C4-2B (cell line): ENCODE measurements around the gene ENG.

ENCODE experiments used
- CTCF ChIP-seq: fragments of 450-650 bp; conservative IDR thresholded peaks from 2 replicates; pipeline ENCODE4 v1.5.1; 2017; ENCODE audit warnings: mild to moderate bottlenecking
- ZFX ChIP-seq: fragments of 450-650 bp; IDR thresholded peaks from 2 replicates; pipeline ENCODE4 v1.6.1; 2017

DNA sequence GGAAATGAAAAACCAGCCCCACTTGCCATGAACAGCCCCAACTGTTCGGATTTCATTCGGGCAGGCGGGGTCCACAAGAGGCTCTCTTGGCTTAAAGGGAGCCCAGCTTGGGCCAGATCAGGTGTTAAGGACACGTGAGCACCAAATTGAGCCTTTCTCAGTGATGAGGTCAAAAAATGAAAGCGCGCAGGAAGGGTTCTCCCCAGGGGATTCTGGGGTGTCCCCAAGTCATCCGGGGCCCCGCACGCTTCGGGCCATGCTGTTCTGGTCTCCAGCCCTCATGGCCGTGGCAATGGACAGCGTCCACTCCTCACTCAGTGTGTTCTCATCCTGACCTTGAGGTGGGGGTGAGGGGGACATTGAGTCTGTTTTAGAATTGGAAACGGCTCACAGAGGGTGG, 12.1 kb upstream of the ENG start:
- TF ChIP-seq CTCF (no peak), ZFX (no peak)
